AG09319 (cell line): ENCODE measurements around the gene CRACDL.

Experiments
- DNase-seq: peaks from one replicate; pipeline ENCODE4 v3.0.0-alpha.2; 2010; ENCODE audit warnings: low read depth; ENCODE audit errors: extremely low read depth
- CTCF ChIP-seq: IDR thresholded peaks from 2 replicates; pipeline ENCODE4 v1.5.1; 2011; ENCODE audit warnings: low read depth, mild to moderate bottlenecking, inconsistent platforms, low read length, moderate library complexity

The CRACDL gene

GRCh38 chr2:98751748-98752147, 184.3 kb downstream of the CRACDL start:
- TF ChIP-seq CTCF = no peak
- DNase-seq = no peak

- no peak for DNase-seq
- TF ChIP-seq CTCF = no peak
Measured at GRCh38 chr2:98750593-98751282, 185.3 kb downstream of the CRACDL start.

GRCh38 chr2:98749066-98749450, 187.0 kb downstream of the CRACDL start:
- no peak for DNase-seq
- no peak for TF ChIP-seq CTCF

- no peak for TF ChIP-seq CTCF
- no peak for DNase-seq
Measured at GRCh38 chr2:98748292-98749065, 187.5 kb downstream of the CRACDL start.

GRCh38 chr2:98747888-98748287, 188.1 kb downstream of the CRACDL start:
- TF ChIP-seq CTCF = no peak
- no peak for DNase-seq

- TF ChIP-seq CTCF = no peak
- DNase-seq = no peak
Measured at GRCh38 chr2:98746426-98746825, 189.6 kb downstream of the CRACDL start.

GRCh38 chr2:98744595-98744994, 191.4 kb downstream of the CRACDL start:
- DNase-seq = no peak
- TF ChIP-seq CTCF = no peak
